ENCODE measurements around the gene POGZ. TPM values are rescaled to one million over a fixed set of nuclear protein-coding genes. Genes with fewer than 3 reads are reported as not detected.

Gene POGZ
- total RNA-seq, 3 donors from 2014 or later = 37.0 to 72.6 (median 60.3) TPM

DNA sequence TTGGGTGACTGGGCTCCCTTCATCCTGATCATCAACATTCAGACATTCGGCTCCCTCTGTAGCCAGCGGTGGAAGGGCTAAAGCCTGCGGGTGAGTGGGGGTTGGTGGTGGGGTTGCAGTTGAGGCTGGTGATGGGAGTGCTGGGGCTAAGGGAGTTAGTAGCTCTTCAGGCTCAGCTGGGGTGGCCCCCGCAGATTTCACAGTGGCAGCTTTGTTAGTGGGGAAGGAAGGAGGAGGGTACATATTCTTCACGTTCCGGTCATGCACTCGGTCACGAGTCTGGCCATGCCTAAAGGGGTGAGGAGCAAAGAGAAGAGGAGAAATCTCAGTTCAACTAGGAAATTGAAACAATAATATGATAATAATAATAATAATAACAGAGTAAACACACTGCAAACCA, 53.1 kb downstream of the POGZ start:
- no peak for DNase-seq (ENCODE audit: low spot score in 2 of 2)
- intact Hi-C loops (cut with DNase I; ENCODE audit: low total_unique reads) = no loop called here
- TF ChIP-seq POLR2AphosphoS5 (IDR thresholded peaks at IDR 0.05) = no peak
- no peak for TF ChIP-seq POLR2A (IDR thresholded peaks at IDR 0.05)
- TF ChIP-seq CTCF (IDR thresholded peaks at IDR 0.05) = no peak
- Histone ChIP-seq H3K4me1 (no peaks in the 10 kb centered on the region), H3K4me3 (no peak overlapping the region), H3K36me3 (peaks cover 20% of the 10 kb centered on the region), H3K27me3 (no peaks in the 10 kb centered on the region), H3K27ac (no peak overlapping the region), H3K9me3 (no peaks in the 10 kb centered on the region)

DNA sequence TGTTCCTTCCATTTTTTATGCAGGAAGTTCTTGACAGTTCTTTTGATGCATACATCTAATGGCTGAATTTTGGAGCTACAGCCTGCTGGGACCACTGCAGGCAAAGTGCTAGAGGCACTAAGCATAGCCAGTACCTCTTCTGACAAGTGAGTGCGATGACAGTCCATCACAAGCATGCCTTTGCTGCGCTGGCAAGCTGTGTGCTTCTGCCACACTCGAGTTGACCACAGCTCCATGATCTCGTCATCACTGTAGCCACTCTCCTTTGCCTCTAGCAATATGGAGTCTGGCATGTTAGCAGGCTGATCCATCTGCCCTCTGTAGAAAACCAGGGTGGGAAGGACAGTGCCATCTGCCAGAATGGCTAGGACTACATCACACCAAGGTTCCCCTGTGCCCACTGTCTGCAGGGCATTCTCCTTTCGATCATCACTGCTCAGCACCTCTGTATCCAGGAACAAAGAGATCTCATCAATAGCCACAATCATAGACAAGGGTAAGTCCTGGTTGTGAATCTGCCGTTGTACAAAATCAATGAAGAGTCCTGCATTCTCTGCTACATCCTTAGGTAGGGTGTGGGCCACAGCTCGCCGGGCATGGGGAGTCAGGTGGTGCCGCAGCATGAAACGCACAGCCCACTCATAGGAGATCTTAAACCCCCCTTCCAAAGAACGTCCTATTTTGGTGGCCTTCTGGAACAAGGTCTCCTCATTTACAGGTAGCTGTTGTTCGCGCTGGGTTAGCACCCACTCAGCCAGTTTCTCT, 53.9 kb downstream of the POGZ start:
- H3K27ac ChIP-seq = no peak overlapping the region
- DNase-seq (ENCODE audit: low spot score in 2 of 2) = no peak
- H3K36me3 ChIP-seq = peaks cover 20% of the 10 kb centered on the region
- TF ChIP-seq CTCF (IDR thresholded peaks at IDR 0.05) (no peak), POLR2A (IDR thresholded peaks at IDR 0.05) (no peak), POLR2AphosphoS5 (IDR thresholded peaks at IDR 0.05) (no peak)
- no peak overlapping the region for H3K4me3 ChIP-seq
- H3K4me1 ChIP-seq = peaks cover 2 to 7% of the 10 kb centered on the region in 2 donors
- intact Hi-C loops (cut with DNase I; ENCODE audit: low total_unique reads) = no loop called here
- H3K27me3 ChIP-seq = no peaks in the 10 kb centered on the region
- H3K9me3 ChIP-seq = no peaks in the 10 kb centered on the region

DNA sequence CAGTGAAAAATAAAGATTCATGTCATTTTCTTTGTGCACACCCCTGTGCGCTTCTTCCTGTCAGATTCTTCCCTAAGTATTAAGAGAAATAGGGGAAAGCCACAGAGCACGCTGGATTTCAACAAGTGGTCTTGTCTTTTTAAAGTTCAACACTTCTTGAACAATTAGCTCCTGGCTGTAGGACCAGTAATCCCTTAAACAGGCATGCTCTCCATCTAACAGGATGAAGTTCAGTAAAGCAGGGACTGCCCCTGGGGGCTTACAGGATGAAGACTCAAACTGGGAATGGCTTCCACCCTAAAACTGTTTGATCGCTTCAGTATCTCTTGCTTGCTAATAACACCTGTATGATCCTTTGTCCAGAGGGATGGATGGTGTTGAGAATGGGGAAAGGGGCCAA, 55.7 kb downstream of the POGZ start:
- H3K4me3 ChIP-seq = no peak overlapping the region
- intact Hi-C loops (cut with DNase I; ENCODE audit: low total_unique reads) = no loop called here
- no peak for DNase-seq (ENCODE audit: low spot score in 2 of 2)
- TF ChIP-seq POLR2A (IDR thresholded peaks at IDR 0.05) = no peak
- no peak for TF ChIP-seq CTCF (IDR thresholded peaks at IDR 0.05)
- no peak for TF ChIP-seq POLR2AphosphoS5 (IDR thresholded peaks at IDR 0.05)
- no peaks in the 10 kb centered on the region for H3K9me3 ChIP-seq
- H3K4me1 ChIP-seq = peaks cover 5 to 9% of the 10 kb centered on the region in 2 donors
- H3K27me3 ChIP-seq = no peaks in the 10 kb centered on the region
- H3K36me3 ChIP-seq = peaks cover 20% of the 10 kb centered on the region
- no peak overlapping the region for H3K27ac ChIP-seq

- DNase-seq (ENCODE audit: low spot score in 2 of 2) = no peak
- H3K27me3 ChIP-seq = no peaks in the 10 kb centered on the region
- H3K27ac ChIP-seq = no peak overlapping the region
- TF ChIP-seq CTCF (IDR thresholded peaks at IDR 0.05) (no peak), POLR2A (IDR thresholded peaks at IDR 0.05) (no peak), POLR2AphosphoS5 (IDR thresholded peaks at IDR 0.05) (no peak)
- no peak overlapping the region for H3K4me3 ChIP-seq
- intact Hi-C loops (cut with DNase I; ENCODE audit: low total_unique reads) = no loop called here
- H3K36me3 ChIP-seq = peaks cover 20% of the 10 kb centered on the region
- peaks cover 5 to 9% of the 10 kb centered on the region in 2 donors for H3K4me1 ChIP-seq
- H3K9me3 ChIP-seq = no peaks in the 10 kb centered on the region
These were observed 56.5 kb downstream of the POGZ start for GRCh38 chr1:151402764-151403163.

- intact Hi-C loops (cut with DNase I; ENCODE audit: low total_unique reads) = no loop called here
These were observed 57.4 kb downstream of the POGZ start for GRCh38 chr1:151401860-151402259.

More at GRCh38 chr1:151401860-151402259, 57.4 kb downstream of the POGZ start:
- TF ChIP-seq POLR2A (IDR thresholded peaks at IDR 0.05) = no peak
- no peak for TF ChIP-seq CTCF (IDR thresholded peaks at IDR 0.05)
- TF ChIP-seq POLR2AphosphoS5 (IDR thresholded peaks at IDR 0.05) = no peak
- peaks cover 16% of the 10 kb centered on the region for H3K36me3 ChIP-seq
- no peaks in the 10 kb centered on the region for H3K9me3 ChIP-seq
- H3K4me1 ChIP-seq = peaks cover 5 to 9% of the 10 kb centered on the region in 2 donors
- DNase-seq (ENCODE audit: low spot score in 2 of 2) = no peak
- no peak overlapping the region for H3K27ac ChIP-seq
- H3K27me3 ChIP-seq = no peaks in the 10 kb centered on the region
- no peak overlapping the region for H3K4me3 ChIP-seq
